GM23248 (cell line): ENCODE data around the gene ZNF267.

Source experiments
- EZH2 ChIP-seq: fragments of 200-600 bp; sonication (generic); IDR thresholded peaks from 2 replicates; pipeline ENCODE4 v1.6.1; 2018; ENCODE audit warnings: antibody characterized with exemption, mild to moderate bottlenecking; ENCODE audit not compliant: insufficient read depth, poor library complexity, severe bottlenecking
- EZH2phosphoT487 ChIP-seq: fragments of 200-600 bp; sonication (generic); IDR thresholded peaks from 2 replicates; pipeline ENCODE4 v1.6.1; 2018; ENCODE audit warnings: antibody characterized with exemption, moderate library complexity, mild to moderate bottlenecking, low read depth; ENCODE audit not compliant: insufficient read depth

DNA sequence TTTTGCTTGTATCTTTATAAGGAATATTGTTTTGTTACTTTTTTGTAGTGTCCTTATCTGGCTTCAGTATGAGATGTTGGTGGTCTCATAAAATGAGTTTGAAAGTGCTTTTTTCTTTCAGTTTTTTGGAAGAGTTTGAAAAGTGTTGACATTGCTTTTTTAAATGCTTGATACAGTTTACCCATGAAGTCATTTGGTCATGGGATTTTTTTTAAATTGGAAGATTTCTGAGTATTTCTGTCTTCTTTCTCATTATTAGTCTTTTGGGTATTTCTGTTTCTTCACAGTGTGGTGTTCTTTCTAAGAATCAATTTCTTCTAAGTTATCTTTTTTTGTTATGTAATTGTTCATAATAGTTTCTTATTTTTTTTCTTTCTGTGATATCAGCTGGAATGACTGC, 15.1 kb downstream of the ZNF267 start:
- no peak for TF ChIP-seq EZH2
- no peak for TF ChIP-seq EZH2phosphoT487
